ENCODE results near the gene KRTAP19-8.

DNA sequence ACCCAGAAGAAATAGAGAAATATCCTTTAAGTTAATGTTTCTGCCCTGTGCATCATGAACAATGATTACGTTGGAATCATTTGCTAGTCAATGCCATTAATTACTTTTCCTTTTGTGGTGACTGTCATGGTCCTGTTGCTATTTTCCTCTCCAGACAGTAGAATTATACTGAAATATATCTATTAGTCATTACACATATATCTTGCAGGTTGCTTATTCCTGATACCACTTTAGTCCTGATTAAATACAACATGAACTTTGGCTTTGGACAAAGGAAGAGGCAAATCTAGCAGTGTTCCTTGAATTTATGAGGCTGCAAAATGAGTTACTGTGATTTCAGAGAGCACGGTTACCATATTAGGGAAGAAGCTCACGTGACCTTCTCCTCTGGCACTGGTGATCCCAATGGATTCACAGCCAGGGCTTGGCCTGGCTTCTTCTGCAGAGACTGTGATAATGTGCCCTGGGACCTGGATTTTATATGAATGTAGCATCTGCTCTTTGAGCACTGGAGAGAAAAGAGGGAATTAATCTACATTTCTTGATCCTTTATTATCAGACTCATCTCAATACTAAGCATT is 12.4 kb upstream of the KRTAP19-8 start:
- TF ChIP-seq SIN3A (IDR thresholded peaks at IDR 0.05; ENCODE audit: low read depth, low read length) (no peak), RB1 (IDR thresholded peaks at IDR 0.05; ENCODE audit: borderline replicate concordance) (no peak)
